Diencephalon (tissue), 1 donor: ENCODE measurements around the gene PCDHB4. TPM values are rescaled to one million over a fixed set of nuclear protein-coding genes. Genes with fewer than 3 reads are reported as not detected.

Experiments
- total RNA-seq: library from RNA; depleted of rRNA; stranded (reverse); fragments of >200 nt; gene quantifications from one replicate; pipeline ENCODE4 v1.2.3, GENCODE V29; 2014

The PCDHB4 gene
- 5.3 TPM for total RNA-seq

GRCh38 chr5:141121563-141121962, at the start of gene PCDHB4:
Gene PCDHB4, plus strand, starts transcription at chr5:141121818. Its CDS starts 181 bp downstream, at chr5:141121999.

GRCh38 chr5:141094481-141095262, 26.9 kb upstream of the PCDHB4 start, which contains the start of gene PCDHB2:
Gene PCDHB2, plus strand, starts transcription at chr5:141094615. Its CDS starts 176 bp downstream, at chr5:141094791.

GRCh38 chr5:141100243-141100805, 21.3 kb upstream of the PCDHB4 start, which contains the start of gene PCDHB3:
Gene PCDHB3, plus strand, starts transcription at chr5:141100473. Its CDS starts 177 bp downstream, at chr5:141100650.

GRCh38 chr5:141135030-141135717, 13.6 kb downstream of the PCDHB4 start, which contains the start of gene PCDHB5:
Gene PCDHB5, plus strand, starts transcription at chr5:141135206. Its CDS starts 229 bp downstream, at chr5:141135435.

GRCh38 chr5:141149812-141150211, 28.2 kb downstream of the PCDHB4 start, which contains the start of gene PCDHB6:
Gene PCDHB6, plus strand, starts transcription at chr5:141150057. Its CDS starts 201 bp downstream, at chr5:141150258.

GRCh38 chr5:141172381-141173204, 51.0 kb downstream of the PCDHB4 start, which contains the start of gene PCDHB7:
Gene PCDHB7, plus strand, starts transcription at chr5:141172644. Its CDS starts 192 bp downstream, at chr5:141172836.

Other genes starting within 250 kb of the PCDHB4 start
- 7.4 TPM for gene PCDHA12, start 246.5 kb upstream of the PCDHB4 start, total RNA-seq
- 9.9 TPM for gene PCDHA13, start 239.7 kb upstream of the PCDHB4 start, total RNA-seq
- gene PCDHAC1, start 195.5 kb upstream of the PCDHB4 start, total RNA-seq = 42.7 TPM
- 47.1 TPM for gene PCDHAC2, start 155.3 kb upstream of the PCDHB4 start, total RNA-seq
- 0.46 TPM for gene PCDHB1, start 70.4 kb upstream of the PCDHB4 start, total RNA-seq
- 12.7 TPM for gene PCDHB2, start 27.2 kb upstream of the PCDHB4 start, total RNA-seq
- 13.6 TPM for gene PCDHB3, start 21.3 kb upstream of the PCDHB4 start, total RNA-seq
- 11.1 TPM for gene PCDHB5, start 13.4 kb downstream of the PCDHB4 start, total RNA-seq
- 4.2 TPM for gene PCDHB6, start 28.2 kb downstream of the PCDHB4 start, total RNA-seq
- gene PCDHB7, start 50.8 kb downstream of the PCDHB4 start, total RNA-seq = 8.5 TPM
- 8.1 TPM for gene PCDHB8, start 56.0 kb downstream of the PCDHB4 start, total RNA-seq
- gene PCDHB16, start 60.6 kb downstream of the PCDHB4 start, total RNA-seq = 5.8 TPM
- gene PCDHB9, start 65.3 kb downstream of the PCDHB4 start, total RNA-seq = 9.2 TPM
- gene PCDHB10, start 70.5 kb downstream of the PCDHB4 start, total RNA-seq = 22.4 TPM
- 14.8 TPM for gene PCDHB11, start 77.8 kb downstream of the PCDHB4 start, total RNA-seq
- 15.5 TPM for gene PCDHB12, start 86.9 kb downstream of the PCDHB4 start, total RNA-seq
- gene PCDHB13, start 92.1 kb downstream of the PCDHB4 start, total RNA-seq = 10.8 TPM
- 12.7 TPM for gene PCDHB14, start 101.5 kb downstream of the PCDHB4 start, total RNA-seq
- 22.6 TPM for gene PCDHB15, start 123.6 kb downstream of the PCDHB4 start, total RNA-seq
- 0.23 TPM for gene SLC25A2, start 182.2 kb downstream of the PCDHB4 start, total RNA-seq
- 103 TPM for gene TAF7, start 199.0 kb downstream of the PCDHB4 start, total RNA-seq
- 4.2 TPM for gene PCDHGA1, start 208.7 kb downstream of the PCDHB4 start, total RNA-seq
- gene PCDHGA2, start 216.9 kb downstream of the PCDHB4 start, total RNA-seq = 8.5 TPM
- 7.2 TPM for gene PCDHGA3, start 222.0 kb downstream of the PCDHB4 start, total RNA-seq
- 10.4 TPM for gene PCDHGB1, start 228.3 kb downstream of the PCDHB4 start, total RNA-seq
- gene PCDHGA4, start 233.2 kb downstream of the PCDHB4 start, total RNA-seq = 12.5 TPM
- gene PCDHGB2, start 238.2 kb downstream of the PCDHB4 start, total RNA-seq = 7.6 TPM
- 7.2 TPM for gene PCDHGA5, start 242.3 kb downstream of the PCDHB4 start, total RNA-seq
- gene PCDHGB3, start 248.4 kb downstream of the PCDHB4 start, total RNA-seq = 9.2 TPM